OCI-LY1 (cell line): ENCODE measurements around the gene BTBD9.

Source experiments
- EZH2 ChIP-seq: fragments of 200-600 bp; sonication (generic), shearing (Covaris generic); IDR thresholded peaks from 2 replicates; pipeline ENCODE4 v1.8.0; 2017; ENCODE audit warnings: borderline replicate concordance, mixed run types, mild to moderate bottlenecking, antibody characterized with exemption, low read length, moderate library complexity, mixed read lengths
- TF ChIP-seq, protein P1 (sequence below): fragments of 200-600 bp; sonication (generic), shearing (Covaris generic); IDR thresholded peaks from 2 replicates; pipeline ENCODE4 v1.5.1; 2017; ENCODE audit warnings: mild to moderate bottlenecking, antibody characterized with exemption, low read length, moderate library complexity, mixed read lengths

DNA sequence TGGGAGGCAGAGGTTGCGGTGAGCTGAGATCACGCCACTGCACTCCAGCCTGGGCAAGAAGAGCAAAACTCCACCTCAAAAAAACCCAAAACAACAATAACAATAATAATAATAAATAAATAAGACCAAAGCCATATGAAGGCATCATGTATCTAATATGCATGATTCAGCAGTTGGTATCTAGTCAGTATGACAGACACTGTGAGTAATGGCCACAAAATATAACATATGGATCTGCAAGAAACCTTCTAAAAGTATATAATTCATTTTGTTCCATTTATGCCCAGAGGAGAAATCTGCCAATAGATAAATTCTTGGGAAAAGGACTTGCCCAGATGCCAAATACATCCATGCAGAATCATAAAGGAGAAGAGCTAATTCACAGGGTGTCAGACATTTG, 252.3 kb downstream of the BTBD9 start:
- no peak for TF ChIP-seq EZH2
- TF ChIP-seq, protein P1, sequence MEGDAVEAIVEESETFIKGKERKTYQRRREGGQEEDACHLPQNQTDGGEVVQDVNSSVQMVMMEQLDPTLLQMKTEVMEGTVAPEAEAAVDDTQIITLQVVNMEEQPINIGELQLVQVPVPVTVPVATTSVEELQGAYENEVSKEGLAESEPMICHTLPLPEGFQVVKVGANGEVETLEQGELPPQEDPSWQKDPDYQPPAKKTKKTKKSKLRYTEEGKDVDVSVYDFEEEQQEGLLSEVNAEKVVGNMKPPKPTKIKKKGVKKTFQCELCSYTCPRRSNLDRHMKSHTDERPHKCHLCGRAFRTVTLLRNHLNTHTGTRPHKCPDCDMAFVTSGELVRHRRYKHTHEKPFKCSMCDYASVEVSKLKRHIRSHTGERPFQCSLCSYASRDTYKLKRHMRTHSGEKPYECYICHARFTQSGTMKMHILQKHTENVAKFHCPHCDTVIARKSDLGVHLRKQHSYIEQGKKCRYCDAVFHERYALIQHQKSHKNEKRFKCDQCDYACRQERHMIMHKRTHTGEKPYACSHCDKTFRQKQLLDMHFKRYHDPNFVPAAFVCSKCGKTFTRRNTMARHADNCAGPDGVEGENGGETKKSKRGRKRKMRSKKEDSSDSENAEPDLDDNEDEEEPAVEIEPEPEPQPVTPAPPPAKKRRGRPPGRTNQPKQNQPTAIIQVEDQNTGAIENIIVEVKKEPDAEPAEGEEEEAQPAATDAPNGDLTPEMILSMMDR: no peak
